A673 (cell line): Measurements from ENCODE around the gene DLK2. TPM values are rescaled to one million over a fixed set of nuclear protein-coding genes. Genes with fewer than 3 reads are reported as not detected.

Experiments used
- BruUV-seq: library from RNA; stranded (reverse); fragments of 400-500 nt; replicated peaks from 2 replicates; lab custom pipeline; 2021; lab: Mats Ljungman, UMichigan
- CTCF ChIA-PET: fragments of 300-600 bp; sonication (Branson Sonifier 250); formaldehyde crosslinking; loops from one replicate; lab custom pipeline; 2022; ENCODE audit warnings: antibody characterized with exemption; lab: Charles Lee
- POLR2A ChIA-PET: fragments of 300-600 bp; sonication (Branson Sonifier 250); formaldehyde crosslinking; loops from one replicate; lab custom pipeline; 2022; ENCODE audit warnings: antibody characterized with exemption; ENCODE audit not compliant: low non-redundant PET; lab: Charles Lee
- DNase-seq: peaks from one replicate; pipeline ENCODE4 v3.0.0-alpha.2; 2015; ENCODE audit warnings: low spot score
- H3K27ac ChIP-seq: fragments of 200-600 bp; sonication (generic); 2 replicates; pipeline ENCODE4 v1.5.1; 2016; ENCODE audit warnings: mixed run types, low read depth, mild to moderate bottlenecking, mixed read lengths, antibody characterized with exemption, low read length; ENCODE audit not compliant: poor library complexity, severe bottlenecking
- H3K27me3 ChIP-seq: fragments of 200-600 bp; sonication (generic); replicated peaks from 2 replicates; pipeline ENCODE4 v1.6.1; 2017; ENCODE audit warnings: mixed run types, low read depth, mild to moderate bottlenecking, mixed read lengths, antibody characterized with exemption, low read length; ENCODE audit not compliant: insufficient read depth, poor library complexity
- H3K36me3 ChIP-seq: fragments of 200-600 bp; sonication (generic); 2 replicates; pipeline ENCODE4 v1.6.1; 2016; ENCODE audit warnings: mixed run types, mild to moderate bottlenecking, mixed read lengths, antibody characterized with exemption, low read length; ENCODE audit not compliant: insufficient read depth, poor library complexity, severe bottlenecking
- H3K4me1 ChIP-seq: fragments of 200-600 bp; sonication (generic); 2 replicates; pipeline ENCODE4 v1.6.1; 2017; ENCODE audit warnings: mixed run types, mild to moderate bottlenecking, mixed read lengths, antibody characterized with exemption, low read length; ENCODE audit not compliant: insufficient read depth, poor library complexity, severe bottlenecking
- H3K4me3 ChIP-seq: fragments of 200-600 bp; sonication (generic); 2 replicates; pipeline ENCODE4 v1.5.1; 2016; ENCODE audit warnings: low read depth, mixed run types, mild to moderate bottlenecking, mixed read lengths, low read length; ENCODE audit not compliant: poor library complexity, severe bottlenecking
- H3K9me3 ChIP-seq: fragments of 200-600 bp; sonication (generic); 2 replicates; pipeline ENCODE4 v1.6.1; 2016; ENCODE audit warnings: mixed run types, low read depth, mild to moderate bottlenecking, mixed read lengths, antibody characterized with exemption, low read length; ENCODE audit not compliant: poor library complexity, severe bottlenecking
- EZH2 ChIP-seq: fragments of 200-600 bp; sonication (generic); IDR thresholded peaks from 2 replicates; pipeline ENCODE4 v1.6.1; 2017; ENCODE audit warnings: borderline replicate concordance, low read depth, mild to moderate bottlenecking, mixed read lengths, antibody characterized with exemption, low read length; ENCODE audit not compliant: poor library complexity, severe bottlenecking
- intact Hi-C: fragments of 100-400 bp; cut with micrococcal nuclease; formaldehyde crosslinking; loops from one replicate; pipeline ENCODE4 v1.10.0; 2022; ENCODE audit not compliant: unreplicated experiment
- total RNA-seq: library from RNA; stranded (reverse); gene quantifications from 2 replicates; pipeline ENCODE4 v1.2.3, GENCODE V29; 2021
- TF ChIP-seq, protein P1 (sequence below): fragments of 300-800, 200-600 bp; sonication (generic); conservative IDR thresholded peaks from 2 replicates; pipeline ENCODE4 v1.5.1; 2017; ENCODE audit warnings: low read depth, mild to moderate bottlenecking, antibody characterized with exemption, low read length, moderate library complexity, mixed read lengths

The DLK2 gene
- total RNA-seq, 1 experiment from 2014 or later: 0.67 TPM

DNA sequence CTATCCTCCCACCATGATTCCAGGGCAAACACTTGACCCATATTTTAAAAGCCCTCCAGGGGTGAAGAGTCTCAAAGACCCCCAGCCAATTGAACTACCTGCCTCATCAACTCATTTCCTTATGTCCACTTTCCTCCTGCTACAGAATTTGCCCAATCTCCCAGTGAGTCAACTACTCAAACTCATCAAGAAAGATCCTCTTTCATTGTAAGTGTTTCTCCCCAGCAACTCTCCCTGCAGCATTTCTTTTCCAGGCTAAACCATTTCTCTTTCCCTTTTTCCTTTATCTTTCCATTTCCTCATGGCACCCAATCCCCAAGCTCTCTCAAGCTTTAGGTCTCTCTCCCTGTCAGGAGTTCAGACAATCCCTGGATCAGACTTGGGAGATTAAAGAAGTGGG lies 1.5 kb downstream of the DLK2 start:
- no TSS peak for BruUV-seq
- Histone ChIP-seq H3K4me3 (no peak overlapping the region), H3K4me1 (peaks cover 10% of the 10 kb centered on the region), H3K36me3 (peaks cover 5% of the 10 kb centered on the region), H3K27me3 (no peaks in the 10 kb centered on the region), H3K9me3 (no peaks in the 10 kb centered on the region), H3K27ac (no peak overlapping the region)
- TF ChIP-seq, protein P1, sequence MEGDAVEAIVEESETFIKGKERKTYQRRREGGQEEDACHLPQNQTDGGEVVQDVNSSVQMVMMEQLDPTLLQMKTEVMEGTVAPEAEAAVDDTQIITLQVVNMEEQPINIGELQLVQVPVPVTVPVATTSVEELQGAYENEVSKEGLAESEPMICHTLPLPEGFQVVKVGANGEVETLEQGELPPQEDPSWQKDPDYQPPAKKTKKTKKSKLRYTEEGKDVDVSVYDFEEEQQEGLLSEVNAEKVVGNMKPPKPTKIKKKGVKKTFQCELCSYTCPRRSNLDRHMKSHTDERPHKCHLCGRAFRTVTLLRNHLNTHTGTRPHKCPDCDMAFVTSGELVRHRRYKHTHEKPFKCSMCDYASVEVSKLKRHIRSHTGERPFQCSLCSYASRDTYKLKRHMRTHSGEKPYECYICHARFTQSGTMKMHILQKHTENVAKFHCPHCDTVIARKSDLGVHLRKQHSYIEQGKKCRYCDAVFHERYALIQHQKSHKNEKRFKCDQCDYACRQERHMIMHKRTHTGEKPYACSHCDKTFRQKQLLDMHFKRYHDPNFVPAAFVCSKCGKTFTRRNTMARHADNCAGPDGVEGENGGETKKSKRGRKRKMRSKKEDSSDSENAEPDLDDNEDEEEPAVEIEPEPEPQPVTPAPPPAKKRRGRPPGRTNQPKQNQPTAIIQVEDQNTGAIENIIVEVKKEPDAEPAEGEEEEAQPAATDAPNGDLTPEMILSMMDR: no peak
- no peak for TF ChIP-seq EZH2
- DNase-seq: no peak
- ChIA-PET POLR2A (no interaction called here), CTCF (interaction anchor here (2.0 kb wide), 1 partner anchor 53 kb away, joined by 10 read pairs; no protein-coding TSS in a partner anchor)
- intact Hi-C loops: no loop called here

GRCh38 chr6:43452896-43453295 lies 2.5 kb downstream of the DLK2 start:
- TF ChIP-seq, protein P1: no peak
- TF ChIP-seq EZH2: no peak
- H3K27me3 ChIP-seq: no peaks in the 10 kb centered on the region

GRCh38 chr6:43451939-43452338 lies 3.4 kb downstream of the DLK2 start:
- BruUV-seq: no TSS peak
- Histone ChIP-seq H3K4me1 (peaks cover 7% of the 10 kb centered on the region), H3K27me3 (no peaks in the 10 kb centered on the region), H3K27ac (no peak overlapping the region), H3K9me3 (no peaks in the 10 kb centered on the region), H3K4me3 (no peak overlapping the region), H3K36me3 (peaks cover 8% of the 10 kb centered on the region)
- POLR2A ChIA-PET: no interaction called here
- TF ChIP-seq, protein P1: no peak
- TF ChIP-seq EZH2: no peak
- intact Hi-C loops: no loop called here
- no peak for DNase-seq
- CTCF ChIA-PET: interaction anchor here (0.6 kb wide), 1 partner anchor 45 kb away, joined by 3 read pairs; no protein-coding TSS in a partner anchor

More at GRCh38 chr6:43452896-43453295, 2.5 kb downstream of the DLK2 start:
- H3K36me3 ChIP-seq: peaks cover 5% of the 10 kb centered on the region
- ChIA-PET CTCF (no interaction called here), POLR2A (no interaction called here)
- no peaks in the 10 kb centered on the region for H3K9me3 ChIP-seq
- no peak overlapping the region for H3K27ac ChIP-seq
- no TSS peak for BruUV-seq
- H3K4me1 ChIP-seq: peaks cover 10% of the 10 kb centered on the region
- no peak overlapping the region for H3K4me3 ChIP-seq
- no peak for DNase-seq
- intact Hi-C loops: no loop called here
